GM12874 (cell line): Measurements from ENCODE around the gene KDM4F.
A peak's percentile ranks its signal among the peaks of the same experiment; 100 is the strongest.

Experiments
- CTCF ChIP-seq: IDR thresholded peaks from 2 replicates; pipeline ENCODE4 v1.5.1; 2011; ENCODE audit warnings: low read depth, mild to moderate bottlenecking, control low read depth, low read length, moderate library complexity; ENCODE audit not compliant: insufficient read depth

KDM4F gene

GRCh38 chr11:95066716-95067038 is 17.5 kb downstream of the KDM4F start, which contains the start of gene SRSF8:
SRSF8 (plus strand) TSS chr11:95066919; CDS start chr11:95067227, 308 bp downstream.
- TF ChIP-seq CTCF: no peak

- peak; percentile 65 for TF ChIP-seq CTCF
These were observed 18.0 kb downstream of the KDM4F start for GRCh38 chr11:95067039-95067840.

GRCh38 chr11:95067841-95068219 is 18.6 kb downstream of the KDM4F start:
- no peak for TF ChIP-seq CTCF

- TF ChIP-seq CTCF: no peak
These were observed 19.3 kb downstream of the KDM4F start for GRCh38 chr11:95068549-95068948.

- TF ChIP-seq CTCF: no peak
These were observed 21.2 kb downstream of the KDM4F start for GRCh38 chr11:95070471-95070870.

GRCh38 chr11:95072948-95073347 is 23.7 kb downstream of the KDM4F start:
- TF ChIP-seq CTCF: no peak

GRCh38 chr11:95074792-95075563 is 25.8 kb downstream of the KDM4F start:
- no peak for TF ChIP-seq CTCF
